ENCODE results near the gene ENOX1. TPM values are rescaled to one million over a fixed set of nuclear protein-coding genes. Genes with fewer than 3 reads are reported as not detected.

The ENOX1 gene
- total RNA-seq, 4 donors from 2014 or later, result 3.6 to 18.7 (median 5.7) TPM

DNA sequence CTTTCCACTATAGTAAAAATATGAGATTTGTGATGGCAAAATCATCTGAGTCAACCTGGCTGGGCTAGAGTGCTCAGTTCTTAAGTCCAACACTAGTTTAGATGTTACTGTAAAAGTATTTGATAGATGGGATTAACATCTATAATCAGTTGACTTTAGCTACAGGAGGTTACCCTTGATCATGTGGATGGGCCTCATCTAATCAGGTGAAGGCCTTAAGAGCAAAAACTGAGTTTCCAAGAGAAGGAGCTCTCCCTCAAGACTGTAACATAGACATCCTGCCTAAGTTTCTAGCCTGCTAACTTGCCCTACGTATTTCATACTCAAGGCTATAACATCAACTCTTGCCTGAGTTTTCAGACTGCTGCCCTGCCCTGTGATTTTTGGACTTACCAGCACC is 132.8 kb downstream of the ENOX1 start:
- no peaks in the 10 kb centered on the region for H3K9me3 ChIP-seq
- no peak for DNase-seq
- no peaks in the 10 kb centered on the region for H3K36me3 ChIP-seq
- no peak overlapping the region for H3K27ac ChIP-seq
- intact Hi-C loops (cut with DNase I; ENCODE audit: low total_unique reads), result no loop called here
- TF ChIP-seq POLR2A (IDR thresholded peaks at IDR 0.05), result no peak
- TF ChIP-seq, protein P1, sequence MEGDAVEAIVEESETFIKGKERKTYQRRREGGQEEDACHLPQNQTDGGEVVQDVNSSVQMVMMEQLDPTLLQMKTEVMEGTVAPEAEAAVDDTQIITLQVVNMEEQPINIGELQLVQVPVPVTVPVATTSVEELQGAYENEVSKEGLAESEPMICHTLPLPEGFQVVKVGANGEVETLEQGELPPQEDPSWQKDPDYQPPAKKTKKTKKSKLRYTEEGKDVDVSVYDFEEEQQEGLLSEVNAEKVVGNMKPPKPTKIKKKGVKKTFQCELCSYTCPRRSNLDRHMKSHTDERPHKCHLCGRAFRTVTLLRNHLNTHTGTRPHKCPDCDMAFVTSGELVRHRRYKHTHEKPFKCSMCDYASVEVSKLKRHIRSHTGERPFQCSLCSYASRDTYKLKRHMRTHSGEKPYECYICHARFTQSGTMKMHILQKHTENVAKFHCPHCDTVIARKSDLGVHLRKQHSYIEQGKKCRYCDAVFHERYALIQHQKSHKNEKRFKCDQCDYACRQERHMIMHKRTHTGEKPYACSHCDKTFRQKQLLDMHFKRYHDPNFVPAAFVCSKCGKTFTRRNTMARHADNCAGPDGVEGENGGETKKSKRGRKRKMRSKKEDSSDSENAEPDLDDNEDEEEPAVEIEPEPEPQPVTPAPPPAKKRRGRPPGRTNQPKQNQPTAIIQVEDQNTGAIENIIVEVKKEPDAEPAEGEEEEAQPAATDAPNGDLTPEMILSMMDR (IDR thresholded peaks at IDR 0.05), result no peak
- H3K4me3 ChIP-seq, result no peak overlapping the region
- no peaks in the 10 kb centered on the region for H3K27me3 ChIP-seq
- H3K4me1 ChIP-seq, result no peaks in the 10 kb centered on the region

DNA sequence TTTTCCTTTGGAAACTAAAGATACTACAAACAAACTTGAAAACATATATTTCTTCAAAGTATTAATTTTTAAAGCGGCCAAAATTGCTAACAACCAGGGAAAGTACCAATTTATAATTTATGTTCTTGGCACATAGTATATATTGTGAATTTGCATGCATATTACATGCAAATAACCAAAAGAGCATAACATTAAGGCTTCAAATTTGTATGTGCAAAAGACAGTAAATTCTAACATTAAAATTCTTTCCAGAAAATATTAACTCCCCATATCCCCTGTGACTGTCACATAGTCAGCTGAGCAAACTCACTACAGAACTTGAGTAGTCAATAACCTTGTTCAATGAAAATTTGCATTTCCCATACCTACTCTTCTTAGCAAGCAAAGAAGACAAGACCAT is 133.4 kb downstream of the ENOX1 start:
- no peaks in the 10 kb centered on the region for H3K27me3 ChIP-seq
- H3K4me1 ChIP-seq, result no peaks in the 10 kb centered on the region
- DNase-seq, result no peak
- no peak overlapping the region for H3K27ac ChIP-seq
- no peaks in the 10 kb centered on the region for H3K9me3 ChIP-seq
- no peak overlapping the region for H3K4me3 ChIP-seq
- intact Hi-C loops (cut with DNase I; ENCODE audit: low total_unique reads), result no loop called here
- no peaks in the 10 kb centered on the region for H3K36me3 ChIP-seq
- TF ChIP-seq, protein P1 (IDR thresholded peaks at IDR 0.05), result no peak
- no peak for TF ChIP-seq POLR2A (IDR thresholded peaks at IDR 0.05)

DNA sequence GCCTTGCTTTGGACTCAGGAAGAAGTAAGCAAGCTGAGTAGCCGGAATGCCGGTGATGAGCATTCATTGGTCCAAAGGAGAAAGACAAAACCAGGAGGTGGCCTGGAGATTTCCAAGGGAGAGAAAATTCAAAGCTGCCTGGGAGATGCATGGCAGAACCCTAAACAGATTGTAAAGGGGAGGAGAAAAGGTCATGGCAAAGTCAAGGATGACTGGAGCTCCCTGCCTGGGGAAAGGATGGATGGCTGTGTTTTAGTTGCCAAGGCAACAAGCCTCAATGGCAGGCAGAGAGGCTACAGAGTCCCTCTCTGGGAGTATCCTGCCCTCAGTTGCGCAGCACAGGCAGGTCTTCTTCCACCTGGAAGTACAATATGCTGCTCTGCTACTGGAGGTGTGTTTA is 134.0 kb downstream of the ENOX1 start:
- Histone ChIP-seq H3K9me3 (no peaks in the 10 kb centered on the region), H3K4me3 (no peak overlapping the region), H3K36me3 (no peaks in the 10 kb centered on the region), H3K27ac (no peak overlapping the region), H3K4me1 (no peaks in the 10 kb centered on the region), H3K27me3 (no peaks in the 10 kb centered on the region)
- no peak for TF ChIP-seq POLR2A (IDR thresholded peaks at IDR 0.05)
- intact Hi-C loops (cut with DNase I; ENCODE audit: low total_unique reads), result no loop called here
- DNase-seq, result no peak

DNA sequence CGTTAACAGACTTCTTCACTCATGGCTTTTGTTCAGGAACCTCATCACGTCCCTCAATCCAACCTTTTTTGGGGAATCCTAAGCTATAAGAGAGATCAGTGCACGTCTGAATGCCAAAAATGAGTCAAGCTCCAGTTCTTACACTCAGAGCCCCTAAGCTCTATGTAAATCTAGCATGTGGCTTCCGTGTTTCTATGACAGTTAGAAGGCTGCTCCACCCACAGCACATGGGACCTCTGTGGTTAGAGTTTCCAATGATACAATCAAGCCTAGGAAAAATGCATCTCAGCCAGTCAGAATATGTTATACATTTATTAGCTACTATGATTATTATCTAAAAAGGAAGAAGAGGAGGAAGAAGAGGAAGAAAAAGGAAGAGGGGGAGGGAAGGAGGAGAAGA is 135.9 kb downstream of the ENOX1 start:
- H3K27ac ChIP-seq, result no peak overlapping the region
- intact Hi-C loops (cut with DNase I; ENCODE audit: low total_unique reads), result no loop called here
- no peaks in the 10 kb centered on the region for H3K9me3 ChIP-seq
- no peaks in the 10 kb centered on the region for H3K4me1 ChIP-seq
- TF ChIP-seq POLR2A (IDR thresholded peaks at IDR 0.05), result no peak
- TF ChIP-seq, protein P1 (IDR thresholded peaks at IDR 0.05), result no peak
- DNase-seq, result no peak
- no peaks in the 10 kb centered on the region for H3K36me3 ChIP-seq
- no peak overlapping the region for H3K4me3 ChIP-seq
- no peaks in the 10 kb centered on the region for H3K27me3 ChIP-seq

DNA sequence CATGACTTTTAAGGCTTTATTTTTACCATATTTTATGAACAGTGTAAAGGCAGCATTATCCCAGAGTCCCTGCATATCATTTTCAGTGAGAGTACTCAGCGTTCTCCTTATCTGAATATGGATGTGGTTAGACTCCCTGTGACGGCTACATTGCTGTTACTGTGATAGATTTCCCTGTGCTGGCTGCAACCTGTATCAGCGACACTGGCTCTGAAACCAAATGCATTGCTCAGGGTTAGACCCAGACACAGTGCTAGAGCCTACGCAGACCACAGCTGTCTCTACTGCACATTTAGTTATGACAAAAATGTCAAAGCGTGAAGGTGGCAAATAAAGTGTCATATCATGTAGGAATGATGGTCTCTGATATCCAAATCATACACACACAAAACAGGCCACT is 138.0 kb downstream of the ENOX1 start:
- Histone ChIP-seq H3K4me1 (no peaks in the 10 kb centered on the region), H3K4me3 (no peak overlapping the region), H3K27ac (no peak overlapping the region), H3K27me3 (no peaks in the 10 kb centered on the region), H3K36me3 (no peaks in the 10 kb centered on the region), H3K9me3 (no peaks in the 10 kb centered on the region)
- DNase-seq, result no peak
- intact Hi-C loops (cut with DNase I; ENCODE audit: low total_unique reads), result no loop called here
- TF ChIP-seq, protein P1 (IDR thresholded peaks at IDR 0.05), result no peak
- no peak for TF ChIP-seq POLR2A (IDR thresholded peaks at IDR 0.05)

DNA sequence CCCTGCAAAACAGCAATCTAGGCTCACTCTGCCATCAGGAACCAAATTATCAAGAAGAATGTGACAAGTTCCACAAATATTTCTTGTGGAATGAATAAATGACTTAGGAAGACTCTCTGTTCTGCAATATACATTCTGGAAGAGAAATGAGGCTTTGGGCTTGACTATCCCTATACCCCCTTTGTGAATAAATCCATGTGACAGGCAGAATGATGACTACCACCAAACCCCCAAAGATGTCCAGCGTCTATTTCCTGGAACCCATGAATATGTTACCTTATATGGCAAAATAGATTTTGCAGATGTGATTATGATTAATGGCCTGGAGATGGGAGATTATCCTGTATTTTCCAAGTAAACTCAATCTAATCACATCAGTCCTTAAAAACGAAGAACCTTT is 139.3 kb downstream of the ENOX1 start:
- no peak for DNase-seq
- Histone ChIP-seq H3K4me1 (no peaks in the 10 kb centered on the region), H3K27ac (no peak overlapping the region), H3K4me3 (no peak overlapping the region), H3K27me3 (no peaks in the 10 kb centered on the region), H3K9me3 (no peaks in the 10 kb centered on the region), H3K36me3 (no peaks in the 10 kb centered on the region)
- intact Hi-C loops (cut with DNase I; ENCODE audit: low total_unique reads), result no loop called here
- no peak for TF ChIP-seq POLR2A (IDR thresholded peaks at IDR 0.05)
- TF ChIP-seq, protein P1 (IDR thresholded peaks at IDR 0.05), result no peak
